Suprapubic skin (tissue), 4 donors: ENCODE measurements around the gene EBF4.

Experiments
- POLR2A ChIP-seq, 2 donors: fragments of 450-650 bp; IDR thresholded peaks; one replicate each; pipeline ENCODE4 v1.6.1; 2017; ENCODE audit warnings: antibody characterized with exemption in 2 of 2, mild to moderate bottlenecking in 2 of 2, moderate library complexity in 2 of 2
- POLR2AphosphoS5 ChIP-seq, 3 donors: sonication (generic); formaldehyde crosslinking; IDR thresholded peaks; one replicate each; pipeline ENCODE4 v1.6.1; 2017; ENCODE audit warnings: antibody characterized with exemption in 3 of 3
- TF ChIP-seq, protein P1 (sequence below), 2 donors: fragments of 200-600 bp in 1 of 2; fragments of 450-650 bp in 1 of 2; sonication (generic) in 1 of 2; IDR thresholded peaks; one replicate each; pipeline ENCODE4 v1.5.1; 2016 to 2019; ENCODE audit warnings: antibody characterized with exemption in 2 of 2, mild to moderate bottlenecking in 1 of 2, moderate library complexity in 1 of 2

DNA sequence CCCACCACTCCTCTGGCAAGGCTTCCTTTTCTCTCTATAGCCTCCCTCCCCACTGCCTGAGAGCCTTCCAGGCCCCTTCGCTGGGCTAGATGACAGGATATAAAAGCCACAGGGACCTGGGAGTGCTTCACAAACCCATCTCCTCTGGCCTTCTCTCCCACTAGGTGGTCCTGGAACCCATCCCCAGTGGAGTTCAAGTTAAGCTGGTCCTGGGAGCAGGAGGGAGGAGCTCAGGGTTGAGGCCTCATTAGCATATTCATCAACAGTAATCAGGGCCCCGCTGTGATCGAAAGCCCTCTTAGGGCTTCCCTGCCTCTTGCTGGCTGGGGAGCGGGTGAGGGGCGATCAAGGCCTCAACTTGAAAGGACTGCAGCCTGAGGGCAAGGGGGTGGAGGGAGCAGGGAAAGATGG is 9.1 kb downstream of the EBF4 start:
- TF ChIP-seq, protein P1, sequence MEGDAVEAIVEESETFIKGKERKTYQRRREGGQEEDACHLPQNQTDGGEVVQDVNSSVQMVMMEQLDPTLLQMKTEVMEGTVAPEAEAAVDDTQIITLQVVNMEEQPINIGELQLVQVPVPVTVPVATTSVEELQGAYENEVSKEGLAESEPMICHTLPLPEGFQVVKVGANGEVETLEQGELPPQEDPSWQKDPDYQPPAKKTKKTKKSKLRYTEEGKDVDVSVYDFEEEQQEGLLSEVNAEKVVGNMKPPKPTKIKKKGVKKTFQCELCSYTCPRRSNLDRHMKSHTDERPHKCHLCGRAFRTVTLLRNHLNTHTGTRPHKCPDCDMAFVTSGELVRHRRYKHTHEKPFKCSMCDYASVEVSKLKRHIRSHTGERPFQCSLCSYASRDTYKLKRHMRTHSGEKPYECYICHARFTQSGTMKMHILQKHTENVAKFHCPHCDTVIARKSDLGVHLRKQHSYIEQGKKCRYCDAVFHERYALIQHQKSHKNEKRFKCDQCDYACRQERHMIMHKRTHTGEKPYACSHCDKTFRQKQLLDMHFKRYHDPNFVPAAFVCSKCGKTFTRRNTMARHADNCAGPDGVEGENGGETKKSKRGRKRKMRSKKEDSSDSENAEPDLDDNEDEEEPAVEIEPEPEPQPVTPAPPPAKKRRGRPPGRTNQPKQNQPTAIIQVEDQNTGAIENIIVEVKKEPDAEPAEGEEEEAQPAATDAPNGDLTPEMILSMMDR (IDR thresholded peaks at IDR 0.05), result no peak
- TF ChIP-seq POLR2AphosphoS5 (IDR thresholded peaks at IDR 0.05) (no peak), POLR2A (IDR thresholded peaks at IDR 0.05) (no peak)
